T-helper 1 cell treated with Interleukin-12 subunit alpha and Interleukin-12 subunit beta and Interleukin-4 antibody, amounts not matched to agents 30 μg/mL and 1 μg/mL, for 36 hours (primary cell): ENCODE data around the gene DTNB.
"Not testable (repeated sequence)": the region's sequence is repeated elsewhere in the genome, so short reads cannot be mapped to it uniquely, and the experiment has no call there.

ENCODE experiments used
- H3K27ac Mint-ChIP-seq: one replicate; pipeline ENCODE4 v1.8.0; 2021; ENCODE audit warnings: mild to moderate bottlenecking, mixed read lengths
- H3K27me3 Mint-ChIP-seq: one replicate; pipeline ENCODE4 v1.8.0; 2021; ENCODE audit warnings: low read depth, mixed read lengths
- H3K36me3 Mint-ChIP-seq: one replicate; pipeline ENCODE4 v1.8.0; 2021; ENCODE audit warnings: low read depth, mixed read lengths
- H3K4me1 Mint-ChIP-seq: one replicate; pipeline ENCODE4 v1.8.0; 2021; ENCODE audit warnings: low read depth, mixed read lengths
- H3K4me3 Mint-ChIP-seq: one replicate; pipeline ENCODE4 v1.8.0; 2021; ENCODE audit warnings: mild to moderate bottlenecking, moderate library complexity, mixed read lengths
- H3K9me3 Mint-ChIP-seq: one replicate; pipeline ENCODE4 v1.8.0; 2021; ENCODE audit warnings: mixed read lengths

DTNB gene

GRCh38 chr2:25411281-25411680, 262.1 kb downstream of the DTNB start:
- Mint-ChIP-seq H3K27ac (no peak overlapping the region), H3K4me1 (peaks cover 6% of the 10 kb centered on the region), H3K9me3 (no peaks in the 10 kb centered on the region), H3K36me3 (peaks cover 2% of the 10 kb centered on the region), H3K27me3 (no peaks in the 10 kb centered on the region), H3K4me3 (no peak overlapping the region)

- H3K27ac Mint-ChIP-seq, result no peak overlapping the region
- H3K4me3 Mint-ChIP-seq, result no peak overlapping the region
- H3K36me3 Mint-ChIP-seq, result peaks cover 5% of the 10 kb centered on the region
- H3K4me1 Mint-ChIP-seq, result peaks cover 6% of the 10 kb centered on the region
- no peaks in the 10 kb centered on the region for H3K9me3 Mint-ChIP-seq
- no peaks in the 10 kb centered on the region for H3K27me3 Mint-ChIP-seq
These were observed 263.0 kb downstream of the DTNB start for GRCh38 chr2:25410370-25410769.

- Mint-ChIP-seq H3K4me3 (no peak overlapping the region), H3K4me1 (peaks cover 6% of the 10 kb centered on the region), H3K27ac (no peak overlapping the region)
These were observed 263.9 kb downstream of the DTNB start for GRCh38 chr2:25409468-25409867.

GRCh38 chr2:25409044-25409443, 264.3 kb downstream of the DTNB start:
- H3K4me1 Mint-ChIP-seq, result peaks cover 6% of the 10 kb centered on the region
- no peaks in the 10 kb centered on the region for H3K9me3 Mint-ChIP-seq
- no peak overlapping the region for H3K4me3 Mint-ChIP-seq
- no peaks in the 10 kb centered on the region for H3K27me3 Mint-ChIP-seq
- H3K36me3 Mint-ChIP-seq, result peaks cover 5% of the 10 kb centered on the region
- H3K27ac Mint-ChIP-seq, result no peak overlapping the region

More at GRCh38 chr2:25409468-25409867, 263.9 kb downstream of the DTNB start:
- Mint-ChIP-seq H3K27me3 (no peaks in the 10 kb centered on the region), H3K36me3 (peaks cover 5% of the 10 kb centered on the region), H3K9me3 (no peaks in the 10 kb centered on the region)

- H3K9me3 Mint-ChIP-seq, result no peaks in the 10 kb centered on the region
- H3K27me3 Mint-ChIP-seq, result no peaks in the 10 kb centered on the region
- H3K4me1 Mint-ChIP-seq, result peaks cover 23% of the 10 kb centered on the region
- H3K4me3 Mint-ChIP-seq, result no peak overlapping the region
- no peak overlapping the region for H3K27ac Mint-ChIP-seq
- peaks cover 5% of the 10 kb centered on the region for H3K36me3 Mint-ChIP-seq
These were observed 267.6 kb downstream of the DTNB start for GRCh38 chr2:25405611-25406295.

GRCh38 chr2:25403120-25403760, 270.1 kb downstream of the DTNB start:
- not testable (repeated sequence) for H3K36me3 Mint-ChIP-seq, H3K9me3 Mint-ChIP-seq, H3K27me3 Mint-ChIP-seq
- Mint-ChIP-seq H3K27ac (peak overlapping the region; percentile 85), H3K4me3 (peak overlapping the region; percentile 46), H3K4me1 (peaks cover 19% of the 10 kb centered on the region)

- Mint-ChIP-seq H3K27me3 (no peaks in the 10 kb centered on the region), H3K9me3 (no peaks in the 10 kb centered on the region), H3K4me1 (peaks cover 19% of the 10 kb centered on the region), H3K4me3 (peak overlapping the region; percentile 15), H3K36me3 (peaks cover 4% of the 10 kb centered on the region), H3K27ac (peak overlapping the region; percentile 79)
These were observed 270.9 kb downstream of the DTNB start for GRCh38 chr2:25402477-25402876.

GRCh38 chr2:25401307-25402026, 271.9 kb downstream of the DTNB start:
- Mint-ChIP-seq H3K4me3 (no peak overlapping the region), H3K27ac (no peak overlapping the region), H3K36me3 (peaks cover 2% of the 10 kb centered on the region), H3K9me3 (no peaks in the 10 kb centered on the region), H3K27me3 (no peaks in the 10 kb centered on the region), H3K4me1 (peaks cover 19% of the 10 kb centered on the region)

GRCh38 chr2:25400576-25401216, 272.7 kb downstream of the DTNB start:
- Mint-ChIP-seq H3K4me1 (peaks cover 19% of the 10 kb centered on the region), H3K36me3 (no peaks in the 10 kb centered on the region)

GRCh38 chr2:25400169-25400568, 273.2 kb downstream of the DTNB start:
- peaks cover 19% of the 10 kb centered on the region for H3K4me1 Mint-ChIP-seq
- H3K27me3 Mint-ChIP-seq, result no peaks in the 10 kb centered on the region
- H3K36me3 Mint-ChIP-seq, result no peaks in the 10 kb centered on the region
- H3K4me3 Mint-ChIP-seq, result no peak overlapping the region
- no peaks in the 10 kb centered on the region for H3K9me3 Mint-ChIP-seq
- no peak overlapping the region for H3K27ac Mint-ChIP-seq

More at GRCh38 chr2:25400576-25401216, 272.7 kb downstream of the DTNB start:
- Mint-ChIP-seq H3K4me3 (no peak overlapping the region), H3K27me3 (no peaks in the 10 kb centered on the region), H3K27ac (no peak overlapping the region), H3K9me3 (no peaks in the 10 kb centered on the region)

- H3K27me3 Mint-ChIP-seq, result no peaks in the 10 kb centered on the region
- H3K27ac Mint-ChIP-seq, result no peak overlapping the region
- H3K36me3 Mint-ChIP-seq, result no peaks in the 10 kb centered on the region
- no peaks in the 10 kb centered on the region for H3K9me3 Mint-ChIP-seq
- peaks cover 14% of the 10 kb centered on the region for H3K4me1 Mint-ChIP-seq
- H3K4me3 Mint-ChIP-seq, result no peak overlapping the region
These were observed 274.8 kb downstream of the DTNB start for GRCh38 chr2:25398534-25398933.

GRCh38 chr2:25397777-25398176, 275.6 kb downstream of the DTNB start:
- peaks cover 8% of the 10 kb centered on the region for H3K4me1 Mint-ChIP-seq
- H3K27ac Mint-ChIP-seq, result no peak overlapping the region
- H3K27me3 Mint-ChIP-seq, result no peaks in the 10 kb centered on the region
- H3K36me3 Mint-ChIP-seq, result no peaks in the 10 kb centered on the region
- no peak overlapping the region for H3K4me3 Mint-ChIP-seq
- H3K9me3 Mint-ChIP-seq, result no peaks in the 10 kb centered on the region

- no peaks in the 10 kb centered on the region for H3K27me3 Mint-ChIP-seq
- H3K9me3 Mint-ChIP-seq, result peaks cover 3% of the 10 kb centered on the region
- H3K27ac Mint-ChIP-seq, result peak overlapping the region; percentile 42
- no peak overlapping the region for H3K4me3 Mint-ChIP-seq
- peaks cover 29% of the 10 kb centered on the region for H3K4me1 Mint-ChIP-seq
- peaks cover 24% of the 10 kb centered on the region for H3K36me3 Mint-ChIP-seq
These were observed 284.2 kb downstream of the DTNB start for GRCh38 chr2:25389161-25389560.

GRCh38 chr2:25388491-25388890, 284.9 kb downstream of the DTNB start:
- Mint-ChIP-seq H3K4me1 (peaks cover 29% of the 10 kb centered on the region), H3K9me3 (peaks cover 3% of the 10 kb centered on the region), H3K4me3 (peak overlapping the region; percentile 43), H3K36me3 (peaks cover 24% of the 10 kb centered on the region), H3K27ac (peak overlapping the region; percentile 77), H3K27me3 (no peaks in the 10 kb centered on the region)
